Astrocyte (in vitro differentiated cells and primary cell): Measurements from ENCODE around the gene SLC8A2. TPM values are rescaled to one million over a fixed set of nuclear protein-coding genes. Genes with fewer than 3 reads are reported as not detected.

ENCODE experiments used
- DNase-seq: peaks from one replicate; pipeline ENCODE4 v3.0.0-alpha.2; 2010; ENCODE audit warnings: low read depth
- FAIRE-seq: peaks from 2 replicates; lab custom pipeline; 2011; peaks lifted over from hg19 to GRCh38; lab: Jason Lieb, UNC
- H2AFZ ChIP-seq: 2 replicates; pipeline ENCODE4 v1.6.0; 2012; ENCODE audit warnings: low read depth, low read length, inconsistent platforms
- H3K27ac ChIP-seq: 2 replicates; pipeline ENCODE4 v1.5.1; 2011; ENCODE audit warnings: low read depth, low read length, inconsistent platforms
- H3K27me3 ChIP-seq: 2 replicates; pipeline ENCODE4 v1.6.0; 2011; ENCODE audit warnings: low read length, inconsistent platforms; ENCODE audit not compliant: insufficient read depth
- H3K36me3 ChIP-seq: 2 replicates; pipeline ENCODE4 v1.5.1; 2011; ENCODE audit warnings: low read length, inconsistent platforms; ENCODE audit not compliant: insufficient read depth
- H3K4me1 ChIP-seq: 2 replicates; pipeline ENCODE4 v1.5.1; 2011; ENCODE audit warnings: low read length, inconsistent platforms; ENCODE audit not compliant: insufficient read depth
- H3K4me2 ChIP-seq: 2 replicates; pipeline ENCODE4 v1.6.0; 2012; ENCODE audit warnings: low read length, inconsistent platforms
- H3K4me3 ChIP-seq: 2 replicates; pipeline ENCODE4 v1.5.1; 2011; ENCODE audit warnings: low read depth, mild to moderate bottlenecking, low read length, inconsistent platforms; ENCODE audit not compliant: insufficient read depth
- H3K79me2 ChIP-seq: 2 replicates; pipeline ENCODE4 v1.6.0; 2012; ENCODE audit warnings: mild to moderate bottlenecking, low read length, inconsistent platforms; ENCODE audit not compliant: insufficient read depth
- H3K9ac ChIP-seq: 2 replicates; pipeline ENCODE4 v1.6.0; 2012; ENCODE audit warnings: mild to moderate bottlenecking, low read length, inconsistent platforms
- H3K9me3 ChIP-seq: 2 replicates; pipeline ENCODE4 v1.5.1; 2012; ENCODE audit warnings: low read depth, mild to moderate bottlenecking, low read length, inconsistent platforms; ENCODE audit not compliant: insufficient read depth
- H4K20me1 ChIP-seq: 2 replicates; pipeline ENCODE4 v1.6.0; 2012; ENCODE audit warnings: low read length, inconsistent platforms; ENCODE audit not compliant: insufficient read depth
- H3K27ac Mint-ChIP-seq: one replicate; pipeline ENCODE4 v1.8.0; 2021; ENCODE audit warnings: mild to moderate bottlenecking, mixed read lengths; ENCODE audit not compliant: unreplicated experiment
- H3K27me3 Mint-ChIP-seq: one replicate; pipeline ENCODE4 v1.8.0; 2021; ENCODE audit warnings: low read depth, mixed read lengths; ENCODE audit not compliant: unreplicated experiment
- H3K36me3 Mint-ChIP-seq: one replicate; pipeline ENCODE4 v1.8.0; 2021; ENCODE audit warnings: low read depth, mixed read lengths; ENCODE audit not compliant: unreplicated experiment
- H3K4me1 Mint-ChIP-seq: one replicate; pipeline ENCODE4 v1.8.0; 2021; ENCODE audit warnings: low read depth, mixed read lengths; ENCODE audit not compliant: unreplicated experiment
- H3K4me3 Mint-ChIP-seq: one replicate; pipeline ENCODE4 v1.8.0; 2021; ENCODE audit warnings: mild to moderate bottlenecking, moderate library complexity, mixed read lengths; ENCODE audit not compliant: unreplicated experiment
- H3K9me3 Mint-ChIP-seq: one replicate; pipeline ENCODE4 v1.8.0; 2021; ENCODE audit warnings: mild to moderate bottlenecking, mixed read lengths; ENCODE audit not compliant: unreplicated experiment
- CTCF ChIP-seq: IDR thresholded peaks from 2 replicates; pipeline ENCODE4 v1.5.1; 2011; ENCODE audit warnings: low read depth, mild to moderate bottlenecking, inconsistent platforms, low read length, moderate library complexity; ENCODE audit not compliant: insufficient read depth
- EZH2 ChIP-seq: IDR thresholded peaks from 2 replicates; pipeline ENCODE4 v1.6.1; 2012; ENCODE audit warnings: mild to moderate bottlenecking, low read length, inconsistent platforms; ENCODE audit not compliant: insufficient read depth
- total RNA-seq: library from RNA; stranded (reverse); gene quantifications from 2 replicates; pipeline ENCODE4 v1.2.1, GENCODE V29; 2021

SLC8A2 gene
- total RNA-seq, 1 donor from 2014 or later, result 3.3 TPM

GRCh38 chr19:47405854-47406417 is 65.8 kb downstream of the SLC8A2 start:
- no peak overlapping the region for H3K4me3 Mint-ChIP-seq
- Histone ChIP-seq H4K20me1 (no peaks in the 10 kb centered on the region), H3K9me3 (no peaks in the 10 kb centered on the region), H3K4me2 (no peak overlapping the region), H3K9ac (no peak overlapping the region), H3K27ac (no peak overlapping the region), H3K36me3 (no peaks in the 10 kb centered on the region), H2AFZ (no peak overlapping the region), H3K4me3 (no peak overlapping the region), H3K4me1 (no peaks in the 10 kb centered on the region), H3K79me2 (no peaks in the 10 kb centered on the region), H3K27me3 (no peaks in the 10 kb centered on the region)
- no peak for TF ChIP-seq CTCF
- H3K36me3 Mint-ChIP-seq, result peaks cover 36% of the 10 kb centered on the region
- no peak for FAIRE-seq
- peaks cover 2% of the 10 kb centered on the region for H3K27me3 Mint-ChIP-seq
- H3K27ac Mint-ChIP-seq, result no peak overlapping the region
- DNase-seq, result no peak
- H3K4me1 Mint-ChIP-seq, result no peaks in the 10 kb centered on the region
- H3K9me3 Mint-ChIP-seq, result peaks cover 4% of the 10 kb centered on the region

GRCh38 chr19:47405197-47405550 is 66.5 kb downstream of the SLC8A2 start:
- DNase-seq, result no peak
- FAIRE-seq, result no peak
- TF ChIP-seq EZH2 (no peak), CTCF (no peak)
- H3K36me3 Mint-ChIP-seq, result peaks cover 36% of the 10 kb centered on the region
- H3K4me3 Mint-ChIP-seq, result no peak overlapping the region
- no peaks in the 10 kb centered on the region for H4K20me1 ChIP-seq
- H3K4me3 ChIP-seq, result no peak overlapping the region
- no peak overlapping the region for H3K27ac ChIP-seq
- H3K9me3 Mint-ChIP-seq, result peaks cover 4% of the 10 kb centered on the region
- no peaks in the 10 kb centered on the region for H3K79me2 ChIP-seq
- H3K9ac ChIP-seq, result no peak overlapping the region
- no peak overlapping the region for H2AFZ ChIP-seq
- no peak overlapping the region for H3K27ac Mint-ChIP-seq
- no peaks in the 10 kb centered on the region for H3K4me1 Mint-ChIP-seq
- no peaks in the 10 kb centered on the region for H3K27me3 ChIP-seq
- no peak overlapping the region for H3K4me2 ChIP-seq
- no peaks in the 10 kb centered on the region for H3K36me3 ChIP-seq
- no peaks in the 10 kb centered on the region for H3K9me3 ChIP-seq
- peaks cover 2% of the 10 kb centered on the region for H3K27me3 Mint-ChIP-seq
- no peaks in the 10 kb centered on the region for H3K4me1 ChIP-seq

GRCh38 chr19:47404334-47405196 is 67.1 kb downstream of the SLC8A2 start:
- peaks cover 2% of the 10 kb centered on the region for H3K27me3 Mint-ChIP-seq
- no peaks in the 10 kb centered on the region for H3K9me3 ChIP-seq
- no peaks in the 10 kb centered on the region for H3K4me1 ChIP-seq
- H3K27ac Mint-ChIP-seq, result no peak overlapping the region
- no peak overlapping the region for H3K4me2 ChIP-seq
- FAIRE-seq (no peak), DNase-seq (no peak)
- no peak overlapping the region for H3K27ac ChIP-seq
- H3K27me3 ChIP-seq, result no peaks in the 10 kb centered on the region
- peaks cover 36% of the 10 kb centered on the region for H3K36me3 Mint-ChIP-seq
- peak overlapping the region; percentile 45 for H3K4me3 Mint-ChIP-seq
- H3K4me1 Mint-ChIP-seq, result no peaks in the 10 kb centered on the region
- H3K9me3 Mint-ChIP-seq, result peaks cover 4% of the 10 kb centered on the region
- no peak overlapping the region for H3K9ac ChIP-seq
- H3K4me3 ChIP-seq, result no peak overlapping the region
- H4K20me1 ChIP-seq, result no peaks in the 10 kb centered on the region
- no peaks in the 10 kb centered on the region for H3K79me2 ChIP-seq
- H2AFZ ChIP-seq, result no peak overlapping the region
- no peaks in the 10 kb centered on the region for H3K36me3 ChIP-seq
- TF ChIP-seq EZH2 (no peak), CTCF (no peak)
